Chondrocyte (in vitro differentiated cells): ENCODE measurements around the gene PDZRN3. TPM values are rescaled to one million over a fixed set of nuclear protein-coding genes. Genes with fewer than 3 reads are reported as not detected.

Experiments used
- DNase-seq: peaks from one replicate; pipeline ENCODE4 v3.0.0; 2021; ENCODE audit warnings: mixed read lengths, low spot score
- H3K27ac Mint-ChIP-seq: one replicate; pipeline ENCODE4 v1.8.0; 2021; ENCODE audit warnings: mild to moderate bottlenecking, moderate library complexity, mixed read lengths; ENCODE audit not compliant: unreplicated experiment
- H3K27me3 Mint-ChIP-seq: 2 replicates; pipeline ENCODE4 v1.8.0; 2021; ENCODE audit warnings: low read depth, mixed read lengths
- H3K36me3 Mint-ChIP-seq: 2 replicates; pipeline ENCODE4 v1.8.0; 2021; ENCODE audit warnings: low read depth, mixed read lengths
- H3K4me1 Mint-ChIP-seq: 2 replicates; pipeline ENCODE4 v1.8.0; 2021; ENCODE audit warnings: low read depth, mild to moderate bottlenecking, mixed read lengths
- H3K4me3 Mint-ChIP-seq: one replicate; pipeline ENCODE4 v1.8.0; 2021; ENCODE audit warnings: mild to moderate bottlenecking, moderate library complexity, mixed read lengths; ENCODE audit not compliant: unreplicated experiment
- H3K9me3 Mint-ChIP-seq: 2 replicates; pipeline ENCODE4 v1.8.0; 2021; ENCODE audit warnings: low read depth, mixed read lengths
- total RNA-seq: library from RNA; stranded (reverse); gene quantifications from 3 replicates; pipeline ENCODE4 v1.2.1, GENCODE V29; 2021
- TF ChIP-seq, protein P1 (sequence below): fragments of 200-600 bp; sonication (generic); IDR thresholded peaks from 2 replicates; pipeline ENCODE4 v1.5.0; 2021; ENCODE audit warnings: antibody characterized with exemption, mild to moderate bottlenecking, moderate library complexity

Gene PDZRN3
- total RNA-seq, 1 donor from 2014 or later, result 19.4 TPM

DNA sequence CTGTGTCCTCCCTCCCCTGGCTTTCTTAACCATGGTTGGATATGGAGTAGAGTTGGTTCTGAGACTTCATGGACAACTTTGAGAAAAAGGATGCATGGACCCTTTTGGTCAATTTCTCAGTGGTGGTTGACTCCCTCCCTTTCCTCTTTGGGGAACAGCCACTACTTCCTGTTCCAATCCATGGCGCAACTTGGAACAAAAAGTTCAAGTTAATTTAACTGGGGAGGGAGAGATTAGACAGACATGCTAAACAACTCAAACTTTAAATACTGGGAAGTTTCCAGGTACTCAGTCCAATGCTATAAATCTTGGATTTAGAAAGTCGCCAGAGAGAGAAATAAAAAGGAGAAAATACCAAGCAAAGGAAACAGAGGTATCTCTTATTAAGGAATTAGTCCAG, 202.2 kb downstream of the PDZRN3 start:
- Mint-ChIP-seq H3K4me1 (peaks cover 3% of the 10 kb centered on the region), H3K36me3 (no peaks in the 10 kb centered on the region), H3K27me3 (no peaks in the 10 kb centered on the region), H3K9me3 (peaks cover 4% of the 10 kb centered on the region), H3K4me3 (no peak overlapping the region), H3K27ac (no peak overlapping the region)
- TF ChIP-seq, protein P1, sequence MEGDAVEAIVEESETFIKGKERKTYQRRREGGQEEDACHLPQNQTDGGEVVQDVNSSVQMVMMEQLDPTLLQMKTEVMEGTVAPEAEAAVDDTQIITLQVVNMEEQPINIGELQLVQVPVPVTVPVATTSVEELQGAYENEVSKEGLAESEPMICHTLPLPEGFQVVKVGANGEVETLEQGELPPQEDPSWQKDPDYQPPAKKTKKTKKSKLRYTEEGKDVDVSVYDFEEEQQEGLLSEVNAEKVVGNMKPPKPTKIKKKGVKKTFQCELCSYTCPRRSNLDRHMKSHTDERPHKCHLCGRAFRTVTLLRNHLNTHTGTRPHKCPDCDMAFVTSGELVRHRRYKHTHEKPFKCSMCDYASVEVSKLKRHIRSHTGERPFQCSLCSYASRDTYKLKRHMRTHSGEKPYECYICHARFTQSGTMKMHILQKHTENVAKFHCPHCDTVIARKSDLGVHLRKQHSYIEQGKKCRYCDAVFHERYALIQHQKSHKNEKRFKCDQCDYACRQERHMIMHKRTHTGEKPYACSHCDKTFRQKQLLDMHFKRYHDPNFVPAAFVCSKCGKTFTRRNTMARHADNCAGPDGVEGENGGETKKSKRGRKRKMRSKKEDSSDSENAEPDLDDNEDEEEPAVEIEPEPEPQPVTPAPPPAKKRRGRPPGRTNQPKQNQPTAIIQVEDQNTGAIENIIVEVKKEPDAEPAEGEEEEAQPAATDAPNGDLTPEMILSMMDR, result no peak
- no peak for DNase-seq

GRCh38 chr3:73419942-73420341, 204.8 kb downstream of the PDZRN3 start:
- H3K27me3 Mint-ChIP-seq, result no peaks in the 10 kb centered on the region
- no peak for DNase-seq
- no peaks in the 10 kb centered on the region for H3K36me3 Mint-ChIP-seq
- peaks cover 3% of the 10 kb centered on the region for H3K4me1 Mint-ChIP-seq
- peaks cover 4% of the 10 kb centered on the region for H3K9me3 Mint-ChIP-seq
- TF ChIP-seq, protein P1, result no peak
- H3K27ac Mint-ChIP-seq, result peak overlapping the region; percentile 43
- no peak overlapping the region for H3K4me3 Mint-ChIP-seq

DNA sequence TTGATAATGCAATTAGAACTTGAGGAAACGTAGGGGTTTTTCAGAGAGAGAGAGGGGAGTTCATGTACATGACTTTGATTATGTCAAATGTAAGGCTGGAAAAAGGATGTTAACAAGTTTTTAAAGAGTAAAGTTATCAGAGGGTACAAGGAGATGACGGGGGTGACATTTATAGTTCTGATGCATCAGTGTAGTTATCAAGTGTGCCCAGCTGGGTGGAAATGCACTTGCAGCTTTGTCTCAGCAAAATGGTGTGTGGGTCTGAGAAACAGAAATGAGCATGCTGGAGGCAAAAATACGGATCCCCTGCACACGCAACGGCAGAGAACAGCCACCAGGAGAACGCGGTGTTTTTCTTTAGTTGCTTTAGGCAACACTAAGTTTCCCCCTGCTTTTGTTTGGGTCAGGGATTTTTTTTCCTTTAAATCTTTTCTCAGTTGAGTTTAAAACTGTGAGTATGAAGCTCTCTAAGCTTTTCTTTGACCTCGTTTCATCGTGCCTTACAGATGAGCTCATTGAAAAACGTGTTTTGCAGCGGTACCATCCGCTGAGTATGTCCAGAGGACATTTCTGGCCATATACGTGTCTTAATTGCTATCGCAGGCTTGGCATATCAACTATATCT, 205.4 kb downstream of the PDZRN3 start:
- Mint-ChIP-seq H3K9me3 (peaks cover 4% of the 10 kb centered on the region), H3K36me3 (no peaks in the 10 kb centered on the region), H3K27ac (no peak overlapping the region), H3K4me3 (no peak overlapping the region), H3K27me3 (no peaks in the 10 kb centered on the region), H3K4me1 (peaks cover 3% of the 10 kb centered on the region)
- TF ChIP-seq, protein P1, result peak; percentile 35
- no peak for DNase-seq

DNA sequence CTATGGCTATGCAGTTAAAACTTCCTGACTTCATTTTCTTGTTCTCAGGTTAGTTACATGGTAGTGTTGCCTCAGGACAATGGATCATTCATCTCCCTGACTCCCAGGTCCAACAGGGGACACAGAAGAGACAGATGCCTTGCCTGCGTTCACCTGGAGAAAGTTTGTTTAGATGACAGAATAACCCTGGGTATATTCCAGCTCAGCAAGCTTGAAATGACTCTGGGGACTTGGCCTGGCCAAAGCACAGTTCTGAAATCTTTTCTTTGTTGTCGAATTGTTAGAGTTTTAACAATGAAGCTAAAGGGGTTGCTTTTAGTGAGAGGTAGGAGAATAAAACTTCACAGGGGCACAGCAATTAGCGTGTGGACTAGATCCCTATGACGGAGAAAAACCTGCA, 206.1 kb downstream of the PDZRN3 start:
- H3K27me3 Mint-ChIP-seq, result no peaks in the 10 kb centered on the region
- DNase-seq, result no peak
- no peaks in the 10 kb centered on the region for H3K36me3 Mint-ChIP-seq
- H3K4me1 Mint-ChIP-seq, result peaks cover 3% of the 10 kb centered on the region
- TF ChIP-seq, protein P1, result no peak
- no peak overlapping the region for H3K4me3 Mint-ChIP-seq
- no peak overlapping the region for H3K27ac Mint-ChIP-seq
- H3K9me3 Mint-ChIP-seq, result peaks cover 4% of the 10 kb centered on the region

DNA sequence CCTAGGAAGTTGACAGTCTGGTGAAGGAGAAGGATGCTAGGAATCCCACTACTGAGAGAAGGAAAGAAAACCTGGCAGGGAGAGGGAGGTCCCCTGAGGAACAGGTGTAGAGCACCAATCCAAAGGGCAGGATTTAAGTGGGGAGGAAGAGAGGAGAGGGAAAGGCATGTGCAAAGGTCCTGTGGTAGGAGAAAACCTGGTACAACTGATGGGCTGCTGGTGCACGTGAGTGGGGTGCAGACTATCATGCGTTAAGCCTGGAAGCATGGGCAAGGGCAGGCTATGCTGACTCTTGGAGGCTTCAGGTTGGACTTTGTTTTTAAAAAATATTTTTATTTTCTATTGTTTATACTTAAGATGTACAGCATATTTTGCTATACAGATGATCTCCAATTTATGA, 209.6 kb downstream of the PDZRN3 start:
- no peaks in the 10 kb centered on the region for H3K36me3 Mint-ChIP-seq
- no peak overlapping the region for H3K4me3 Mint-ChIP-seq
- no peak overlapping the region for H3K27ac Mint-ChIP-seq
- no peak for DNase-seq
- H3K4me1 Mint-ChIP-seq, result no peaks in the 10 kb centered on the region
- no peaks in the 10 kb centered on the region for H3K9me3 Mint-ChIP-seq
- TF ChIP-seq, protein P1, result no peak
- H3K27me3 Mint-ChIP-seq, result no peaks in the 10 kb centered on the region
